ENCODE results near the gene POU2AF2.
"Not testable (repeated sequence)": the region's sequence is repeated elsewhere in the genome, so short reads cannot be mapped to it uniquely, and the experiment has no call there.

The POU2AF2 gene

DNA sequence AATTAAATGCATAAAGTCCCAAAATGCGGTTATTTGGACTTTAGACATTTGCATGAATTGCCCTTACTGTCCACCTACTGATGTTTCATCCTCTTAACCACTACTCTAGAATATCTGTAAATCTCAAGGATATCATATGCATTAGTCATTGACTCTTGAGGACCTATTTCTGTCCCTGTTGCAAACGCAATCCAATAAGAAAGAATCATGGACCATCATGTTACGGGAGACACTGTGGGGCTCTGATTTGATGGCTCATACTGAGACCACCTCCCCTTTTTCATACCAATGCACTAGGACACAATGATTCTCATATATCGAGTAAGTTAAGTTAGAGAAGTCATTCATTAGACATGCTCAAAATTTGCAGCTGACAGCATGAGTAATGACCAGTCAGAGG lies 14.4 kb downstream of the POU2AF2 start:
- DNase-seq (ENCODE audit: low spot score), result no peak

GRCh38 chr11:111260811-111261210 lies 15.3 kb downstream of the POU2AF2 start:
- DNase-seq (ENCODE audit: low spot score), result no peak

GRCh38 chr11:111264646-111265045 lies 19.1 kb downstream of the POU2AF2 start:
- no peak for DNase-seq (ENCODE audit: low spot score)

DNA sequence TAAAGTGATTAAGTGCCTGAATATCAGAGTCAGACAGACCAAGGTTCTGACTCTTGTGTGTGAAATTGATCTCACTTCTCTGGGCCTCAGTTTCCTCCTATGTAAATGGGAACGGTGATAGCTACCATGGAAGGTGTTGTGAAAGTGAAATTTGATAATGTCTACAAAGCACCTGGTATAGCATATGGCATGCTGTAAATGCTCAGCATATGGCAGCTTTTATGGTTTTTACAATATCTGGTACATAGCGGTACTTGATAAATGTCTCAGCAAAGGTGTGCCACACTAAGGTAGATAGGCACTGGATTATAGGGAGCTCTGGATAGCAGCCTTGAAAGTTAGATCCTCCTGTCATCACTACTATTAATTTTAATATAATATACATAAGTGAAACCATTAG lies 19.9 kb downstream of the POU2AF2 start:
- DNase-seq (ENCODE audit: low spot score), result no peak

DNA sequence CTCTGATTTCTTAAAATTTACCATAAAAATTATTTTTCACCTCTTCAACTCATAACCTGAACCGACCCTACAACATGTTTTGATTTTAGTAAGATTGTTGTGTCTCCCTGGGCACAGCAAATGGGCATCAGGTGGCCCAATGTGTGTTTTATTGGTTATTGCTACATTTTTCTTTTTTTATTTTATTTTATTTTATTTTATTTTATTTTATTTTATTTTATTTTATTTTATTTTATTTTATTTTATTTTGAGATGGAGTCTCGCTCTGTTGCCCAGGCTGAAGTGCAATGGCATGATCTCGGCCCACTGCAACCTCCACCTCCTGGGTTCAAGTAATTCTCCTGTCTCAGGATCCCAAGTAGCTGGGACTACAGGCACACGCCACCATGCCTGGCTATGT lies 22.8 kb downstream of the POU2AF2 start:
- DNase-seq (ENCODE audit: low spot score), result not testable (repeated sequence)

- DNase-seq (ENCODE audit: low spot score), result peak; percentile 82
Observed at GRCh38 chr11:111269146-111269868, 23.8 kb downstream of the POU2AF2 start.

- DNase-seq (ENCODE audit: low spot score), result no peak
Observed at GRCh38 chr11:111272420-111272819, 26.9 kb downstream of the POU2AF2 start.

- no peak for DNase-seq (ENCODE audit: low spot score)
Observed at GRCh38 chr11:111282562-111283075, 37.1 kb downstream of the POU2AF2 start.

- DNase-seq (ENCODE audit: low spot score), result no peak
Observed at GRCh38 chr11:111283945-111284481, 38.5 kb downstream of the POU2AF2 start.

DNA sequence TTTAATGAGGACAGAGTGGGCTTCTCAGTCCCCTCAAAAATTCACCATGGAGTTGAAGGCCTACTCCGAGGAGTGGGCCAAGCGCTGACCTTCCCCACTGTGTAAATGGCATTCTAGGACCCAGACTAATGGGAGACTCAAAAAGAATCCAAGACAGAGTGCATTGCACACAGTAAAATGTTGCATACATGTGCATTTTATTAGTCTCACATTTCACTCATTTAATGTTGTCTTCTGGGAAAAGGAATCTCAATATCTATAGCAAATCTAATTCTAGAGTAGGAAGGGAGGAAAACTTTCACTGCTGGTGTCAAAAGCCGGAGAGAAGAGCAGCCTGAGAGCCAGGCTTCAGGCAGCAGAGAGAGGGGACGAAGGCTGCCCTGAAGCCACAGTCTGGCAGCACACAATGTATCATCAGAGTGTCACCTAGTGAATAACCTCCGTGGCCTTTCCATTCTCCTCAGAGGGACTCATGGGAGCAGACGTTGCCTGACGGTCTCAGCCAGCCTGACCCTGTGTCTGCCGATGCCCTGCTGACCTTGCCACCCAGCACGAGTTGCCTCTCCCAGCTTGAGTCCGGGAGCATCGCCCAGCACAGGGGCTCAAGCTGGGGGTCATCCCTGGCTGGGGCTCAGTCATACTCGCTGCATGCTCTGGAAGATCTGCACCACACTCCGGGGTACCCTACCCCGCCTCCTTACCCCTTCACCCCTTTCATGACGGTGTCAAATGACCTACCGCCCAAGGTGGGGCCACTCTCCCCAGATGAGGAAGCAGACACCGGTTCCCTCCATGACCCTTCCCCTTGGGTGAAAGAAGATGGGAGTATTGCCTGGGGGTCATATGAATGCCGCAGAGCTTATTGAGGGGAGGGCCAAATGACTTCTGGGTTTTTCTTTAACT lies 39.9 kb downstream of the POU2AF2 start:
- no peak for DNase-seq (ENCODE audit: low spot score)

GRCh38 chr11:111291764-111292163 lies 46.2 kb downstream of the POU2AF2 start:
- DNase-seq (ENCODE audit: low spot score), result no peak

- DNase-seq (ENCODE audit: low spot score), result not testable (repeated sequence)
Observed at GRCh38 chr11:111292408-111292807, 46.9 kb downstream of the POU2AF2 start.

DNA sequence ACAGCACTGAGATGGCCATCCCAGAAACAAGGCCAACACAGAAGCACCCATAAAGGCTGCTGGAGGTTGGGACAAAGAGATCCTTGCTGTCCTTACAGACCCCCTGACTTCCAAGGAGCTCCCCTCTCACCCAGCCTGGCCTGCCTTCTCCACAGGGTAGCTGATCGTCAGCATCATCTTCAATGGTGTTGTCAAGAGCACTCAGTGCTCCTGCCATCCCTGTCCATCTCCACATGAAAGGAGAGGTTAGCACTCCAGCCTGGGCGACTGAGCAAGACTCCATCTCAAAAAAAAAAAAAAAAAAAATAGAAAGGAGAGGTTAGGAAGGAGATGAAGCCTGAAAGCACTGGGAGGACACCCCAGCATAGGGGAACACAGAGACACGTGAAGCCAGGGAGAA lies 50.7 kb downstream of the POU2AF2 start:
- no peak for DNase-seq (ENCODE audit: low spot score)

- DNase-seq (ENCODE audit: low spot score), result no peak
Observed at GRCh38 chr11:111297696-111298095, 52.2 kb downstream of the POU2AF2 start.

- peak; percentile 20 for DNase-seq (ENCODE audit: low spot score)
Observed at GRCh38 chr11:111298413-111299100, 53.0 kb downstream of the POU2AF2 start, which contains the start of gene POU2AF3. TSS of gene POU2AF3 (plus strand) at chr11:111298546. CDS start at chr11:111298582, 36 bp downstream.

DNA sequence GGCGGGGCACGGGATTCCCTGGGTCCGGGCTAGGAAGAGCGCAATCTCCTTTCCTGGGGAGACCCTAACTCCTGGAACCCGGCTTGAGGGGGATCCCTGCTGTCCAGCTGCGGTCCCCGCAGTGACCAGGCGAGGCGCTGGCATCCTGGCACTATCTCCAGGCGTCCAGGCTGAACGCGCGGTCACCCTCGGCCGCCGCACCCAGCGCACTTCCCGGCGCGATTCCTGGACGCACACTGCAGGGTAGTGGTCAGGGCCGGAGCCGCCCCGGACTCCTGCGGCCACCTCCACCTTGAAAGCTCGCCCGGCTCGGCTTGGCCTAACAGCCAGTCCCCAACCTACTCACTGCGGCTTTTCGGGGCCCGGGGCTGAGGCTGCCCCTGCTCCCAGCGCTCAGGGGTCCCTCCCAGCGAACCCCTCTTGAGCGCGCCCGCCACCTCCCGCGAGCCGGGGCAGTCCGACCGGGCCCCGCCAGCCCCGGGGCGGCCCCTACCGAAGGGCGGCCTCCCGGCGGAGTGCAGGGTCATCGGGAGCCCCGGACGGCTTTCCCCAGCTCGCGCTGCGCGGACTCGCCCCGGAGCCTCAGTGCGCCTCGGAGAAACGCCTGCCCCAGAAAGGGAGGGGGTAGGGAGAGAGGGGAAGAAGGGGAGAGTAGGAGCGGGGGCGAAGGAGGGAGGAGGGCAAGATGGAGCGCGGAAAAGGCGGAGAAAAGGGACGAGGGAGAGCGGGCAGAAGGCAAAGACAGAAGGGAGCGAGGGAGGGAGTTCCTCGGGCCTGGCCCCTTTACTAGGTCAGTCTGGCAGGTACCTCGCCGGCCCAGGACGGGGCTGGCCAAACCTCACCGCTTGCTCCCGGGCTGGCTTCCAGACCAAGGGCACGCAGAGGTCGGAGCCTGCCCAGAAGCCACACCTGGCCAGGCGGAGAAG lies 53.8 kb downstream of the POU2AF2 start:
- peak; percentile 34 for DNase-seq (ENCODE audit: low spot score)

GRCh38 chr11:111300569-111300968 lies 55.0 kb downstream of the POU2AF2 start:
- DNase-seq (ENCODE audit: low spot score), result no peak

DNA sequence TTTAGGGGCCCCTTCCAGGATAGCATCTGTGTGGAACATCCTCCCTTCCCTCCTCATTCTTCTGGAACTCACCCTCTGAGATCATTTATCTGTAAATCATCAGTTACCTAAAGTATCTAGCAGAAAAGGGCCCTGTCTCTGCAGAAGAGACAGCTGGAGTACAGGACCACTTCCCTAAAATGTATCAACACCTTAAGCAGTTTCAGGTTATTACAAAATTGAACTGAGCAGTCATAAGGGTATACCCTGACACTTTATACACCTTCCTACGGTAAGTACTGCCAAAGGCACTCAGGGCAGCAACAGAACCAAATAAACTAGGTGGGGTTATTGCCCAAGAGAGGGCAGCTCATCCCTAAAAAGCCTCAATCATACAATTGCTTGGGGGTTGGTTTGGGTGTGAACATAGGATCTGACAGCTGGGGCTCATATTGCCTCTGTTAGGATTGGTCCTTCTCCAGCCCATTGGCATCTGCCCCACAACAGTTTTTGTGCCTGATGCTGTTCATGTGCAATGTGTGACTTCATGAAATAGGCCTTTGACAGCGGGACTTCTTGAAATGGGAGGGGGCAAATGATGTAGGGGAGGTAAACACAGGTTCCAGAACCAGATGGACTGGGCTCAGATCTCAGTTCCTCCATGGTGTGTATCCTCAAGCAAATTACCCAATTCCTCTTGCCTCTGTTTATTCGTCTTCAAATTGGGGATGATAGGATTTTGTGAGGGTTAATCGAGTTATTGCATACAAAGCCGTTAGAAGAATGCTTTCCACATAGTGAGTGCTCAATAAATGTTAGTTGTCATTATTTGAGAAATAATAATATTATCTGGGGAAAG lies 55.7 kb downstream of the POU2AF2 start:
- DNase-seq (ENCODE audit: low spot score), result no peak

DNA sequence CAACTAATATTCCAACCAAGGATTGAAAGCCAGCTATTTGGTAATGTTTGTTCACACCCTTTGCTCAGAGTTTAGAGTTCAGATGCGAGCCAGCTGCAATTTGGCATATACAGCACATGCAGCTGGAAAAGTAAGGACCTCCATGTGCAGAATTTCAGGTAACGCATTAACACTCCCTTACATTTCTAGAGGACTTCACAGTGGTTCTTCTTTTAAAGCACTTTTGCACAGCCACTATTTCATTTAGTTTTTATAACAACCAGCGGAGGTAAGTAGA lies 56.3 kb downstream of the POU2AF2 start:
- no peak for DNase-seq (ENCODE audit: low spot score)

GRCh38 chr11:111302298-111302697 lies 56.8 kb downstream of the POU2AF2 start:
- no peak for DNase-seq (ENCODE audit: low spot score)
